ENCODE data around the gene MYEF2. TPM values are rescaled to one million over a fixed set of nuclear protein-coding genes. Genes with fewer than 3 reads are reported as not detected.

The MYEF2 gene
- total RNA-seq, 1 donor from 2014 or later: 23.1 TPM

- POLR2A ChIA-PET: no interaction called here
- H3K4me3 Mint-ChIP-seq: no peak overlapping the region
- H3K9me3 Mint-ChIP-seq: no peaks in the 10 kb centered on the region
- intact Hi-C loops (cut with micrococcal nuclease): loop anchor here (10.0 kb wide), 3 partner anchors 699 to 1449 kb away; partner anchors contain the start of genes DTWD1, EID1, FAM227B and SECISBP2L
- CTCF ChIA-PET: no interaction called here
- ATAC-seq (ENCODE audit: low read depth) (no peak), DNase-seq (no peak)
- no peak for TF ChIP-seq CTCF (IDR thresholded peaks at IDR 0.05)
- no peak overlapping the region for H3K27ac Mint-ChIP-seq
- peaks cover 3% of the 10 kb centered on the region for H3K36me3 Mint-ChIP-seq (ENCODE audit: low read depth)
- H3K4me1 Mint-ChIP-seq: peaks cover 18% of the 10 kb centered on the region
- peaks cover 5% of the 10 kb centered on the region for H3K27me3 Mint-ChIP-seq
Measured at GRCh38 chr15:48176112-48176511, 2.0 kb downstream of the MYEF2 start.

- peaks cover 3% of the 10 kb centered on the region for H3K36me3 Mint-ChIP-seq (ENCODE audit: low read depth)
- DNase-seq (no peak), ATAC-seq (ENCODE audit: low read depth) (no peak)
- no peaks in the 10 kb centered on the region for H3K9me3 Mint-ChIP-seq
- H3K4me1 Mint-ChIP-seq: peaks cover 18% of the 10 kb centered on the region
- intact Hi-C loops (cut with micrococcal nuclease): loop anchor here (10.0 kb wide), 3 partner anchors 700 to 1450 kb away; partner anchors contain the start of genes DTWD1, EID1, FAM227B and SECISBP2L
- no peak for TF ChIP-seq CTCF (IDR thresholded peaks at IDR 0.05)
- H3K27me3 Mint-ChIP-seq: peaks cover 4% of the 10 kb centered on the region
- POLR2A ChIA-PET: no interaction called here
- no peak overlapping the region for H3K4me3 Mint-ChIP-seq
- CTCF ChIA-PET: no interaction called here
- no peak overlapping the region for H3K27ac Mint-ChIP-seq
Measured at GRCh38 chr15:48175126-48175525, 3.0 kb downstream of the MYEF2 start.

GRCh38 chr15:48170981-48171380, 7.1 kb downstream of the MYEF2 start:
- H3K27ac Mint-ChIP-seq: no peak overlapping the region
- H3K9me3 Mint-ChIP-seq: no peaks in the 10 kb centered on the region
- no peak overlapping the region for H3K4me3 Mint-ChIP-seq
- intact Hi-C loops (cut with micrococcal nuclease): loop anchor here (10.0 kb wide), 3 partner anchors 704 to 1454 kb away; partner anchors contain the start of genes DTWD1, EID1, FAM227B and SECISBP2L
- DNase-seq (no peak), ATAC-seq (ENCODE audit: low read depth) (no peak)
- ChIA-PET POLR2A (no interaction called here), CTCF (no interaction called here)
- H3K36me3 Mint-ChIP-seq (ENCODE audit: low read depth): peaks cover 20% of the 10 kb centered on the region
- no peaks in the 10 kb centered on the region for H3K27me3 Mint-ChIP-seq
- no peak for TF ChIP-seq CTCF (IDR thresholded peaks at IDR 0.05)
- peaks cover 5% of the 10 kb centered on the region for H3K4me1 Mint-ChIP-seq

- no peaks in the 10 kb centered on the region for H3K4me1 Mint-ChIP-seq
- ChIA-PET POLR2A (no interaction called here), CTCF (no interaction called here)
- no peaks in the 10 kb centered on the region for H3K9me3 Mint-ChIP-seq
- intact Hi-C loops (cut with micrococcal nuclease): no loop called here
- H3K27ac Mint-ChIP-seq: no peak overlapping the region
- no peak for DNase-seq
- ATAC-seq (ENCODE audit: low read depth): no peak
- peaks cover 31% of the 10 kb centered on the region for H3K36me3 Mint-ChIP-seq (ENCODE audit: low read depth)
- no peak for TF ChIP-seq CTCF (IDR thresholded peaks at IDR 0.05)
- no peak overlapping the region for H3K4me3 Mint-ChIP-seq
- no peaks in the 10 kb centered on the region for H3K27me3 Mint-ChIP-seq
Measured at GRCh38 chr15:48168616-48169015, 9.5 kb downstream of the MYEF2 start.

GRCh38 chr15:48153526-48153925, 24.6 kb downstream of the MYEF2 start:
- Mint-ChIP-seq H3K27ac (no peak overlapping the region), H3K4me1 (no peaks in the 10 kb centered on the region), H3K9me3 (no peaks in the 10 kb centered on the region), H3K27me3 (no peaks in the 10 kb centered on the region), H3K4me3 (no peak overlapping the region), H3K36me3 (ENCODE audit: low read depth) (peaks cover 28% of the 10 kb centered on the region)
- POLR2A ChIA-PET: no interaction called here
- CTCF ChIA-PET: no interaction called here
- intact Hi-C loops (cut with micrococcal nuclease): no loop called here
- TF ChIP-seq CTCF (IDR thresholded peaks at IDR 0.05): no peak
- DNase-seq (no peak), ATAC-seq (ENCODE audit: low read depth) (no peak)

Measured in activated B cell treated with CpG ODN at 0.5 μM for 24 hours (primary cell).